Measurements from ENCODE around the gene SRSF7. TPM values are rescaled to one million over a fixed set of nuclear protein-coding genes. Genes with fewer than 3 reads are reported as not detected.

Gene SRSF7
- total RNA-seq, 6 donors from 2014 or later, result 44.2 to 260 (median 121) TPM

DNA sequence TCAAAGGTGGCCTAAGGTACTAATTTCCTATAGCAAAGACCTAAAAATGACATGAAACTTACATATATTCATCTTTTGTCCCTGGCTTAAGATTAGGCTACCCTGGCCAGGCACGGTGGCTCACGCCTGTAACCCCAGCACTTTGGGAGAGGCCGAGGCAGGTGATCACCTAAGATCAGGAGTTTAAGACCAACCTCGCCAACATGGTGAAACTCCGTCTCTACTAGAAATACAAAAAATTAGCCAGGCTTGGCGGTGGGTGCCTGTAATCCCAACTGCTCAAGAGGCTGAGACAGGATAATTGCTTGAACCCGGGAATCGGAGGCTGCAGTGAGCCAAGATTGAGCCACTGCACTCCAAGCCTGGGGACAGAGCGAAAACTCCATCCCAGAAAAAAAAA, 5.9 kb downstream of the SRSF7 start:
- TF ChIP-seq POLR2AphosphoS5 (IDR thresholded peaks at IDR 0.05) (no peak), CTCF (IDR thresholded peaks at IDR 0.05) (no peak), EP300 (IDR thresholded peaks at IDR 0.05) (no peak), POLR2A (IDR thresholded peaks at IDR 0.05) (no peak)
- 84 to 92% methylated on average over 9 of the region's 9 CpGs for WGBS, 2 donors

DNA sequence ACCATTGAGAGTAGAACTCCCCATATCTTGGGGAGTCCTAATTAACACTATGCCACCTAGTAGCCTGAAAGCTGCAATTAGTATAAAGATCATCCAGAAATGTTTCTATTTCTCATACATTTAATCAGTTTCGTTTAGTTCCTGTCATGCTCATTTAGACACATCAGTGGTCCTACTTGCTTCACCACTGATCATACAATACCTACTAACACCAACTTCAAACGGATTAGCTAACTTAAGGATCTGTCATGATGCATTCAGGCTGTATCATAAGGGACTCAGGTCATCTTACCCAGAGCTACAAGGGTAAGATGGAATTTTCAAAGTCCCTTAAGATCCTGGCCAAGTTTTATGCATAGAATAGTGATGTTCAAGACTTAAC, 6.8 kb downstream of the SRSF7 start:
- Histone ChIP-seq H3K36me3 (peaks cover 52 to 88% (median 56%) of the 10 kb centered on the region in 4 donors), H3K9me3 (no peaks in the 10 kb centered on the region), H3K4me3 (no peak overlapping the region), H3K4me1 (peaks cover 28 to 61% (median 44%) of the 10 kb centered on the region in 4 donors), H3K27ac (no peak overlapping the region), H3K27me3 (no peaks in the 10 kb centered on the region)
- ATAC-seq (ENCODE audit: low FRiP score in 2 of 2), result no peak
- no peak for TF ChIP-seq EP300 (IDR thresholded peaks at IDR 0.05)
- TF ChIP-seq POLR2A (IDR thresholded peaks at IDR 0.05), result no peak
- no peak for TF ChIP-seq CTCF (IDR thresholded peaks at IDR 0.05)
- TF ChIP-seq POLR2AphosphoS5 (IDR thresholded peaks at IDR 0.05), result no peak
- WGBS, 2 donors, result 57 to 58% methylated on average over 2 of the region's 2 CpGs
- no peak for DNase-seq

More for the DNA sequence above, 5.9 kb downstream of the SRSF7 start:
- Histone ChIP-seq H3K27me3 (no peaks in the 10 kb centered on the region), H3K4me1 (peaks cover 33 to 66% (median 49%) of the 10 kb centered on the region in 4 donors), H3K36me3 (peaks cover 52 to 86% (median 56%) of the 10 kb centered on the region in 4 donors), H3K27ac (peak overlapping the region in 1 of 4 donors; percentile 27), H3K9me3 (no peaks in the 10 kb centered on the region), H3K4me3 (no peak overlapping the region)
- DNase-seq, result no peak
- ATAC-seq (ENCODE audit: low FRiP score in 2 of 2), result no peak

GRCh38 chr2:38743672-38744398, 7.3 kb downstream of the SRSF7 start:
- no peaks in the 10 kb centered on the region for H3K27me3 ChIP-seq
- no peaks in the 10 kb centered on the region for H3K9me3 ChIP-seq
- no peak for ATAC-seq (ENCODE audit: low FRiP score in 2 of 2)
- no peak for TF ChIP-seq EP300 (IDR thresholded peaks at IDR 0.05)
- TF ChIP-seq POLR2A (IDR thresholded peaks at IDR 0.05), result no peak
- no peak for TF ChIP-seq CTCF (IDR thresholded peaks at IDR 0.05)
- TF ChIP-seq POLR2AphosphoS5 (IDR thresholded peaks at IDR 0.05), result no peak
- no peak overlapping the region for H3K27ac ChIP-seq
- H3K36me3 ChIP-seq, result peaks cover 46 to 83% (median 51%) of the 10 kb centered on the region in 4 donors
- H3K4me1 ChIP-seq, result peaks cover 24 to 56% (median 39%) of the 10 kb centered on the region in 4 donors
- H3K4me3 ChIP-seq, result no peak overlapping the region
- WGBS, 2 donors, result 86 to 92% methylated on average over 3 of the region's 3 CpGs
- DNase-seq, result no peak

DNA sequence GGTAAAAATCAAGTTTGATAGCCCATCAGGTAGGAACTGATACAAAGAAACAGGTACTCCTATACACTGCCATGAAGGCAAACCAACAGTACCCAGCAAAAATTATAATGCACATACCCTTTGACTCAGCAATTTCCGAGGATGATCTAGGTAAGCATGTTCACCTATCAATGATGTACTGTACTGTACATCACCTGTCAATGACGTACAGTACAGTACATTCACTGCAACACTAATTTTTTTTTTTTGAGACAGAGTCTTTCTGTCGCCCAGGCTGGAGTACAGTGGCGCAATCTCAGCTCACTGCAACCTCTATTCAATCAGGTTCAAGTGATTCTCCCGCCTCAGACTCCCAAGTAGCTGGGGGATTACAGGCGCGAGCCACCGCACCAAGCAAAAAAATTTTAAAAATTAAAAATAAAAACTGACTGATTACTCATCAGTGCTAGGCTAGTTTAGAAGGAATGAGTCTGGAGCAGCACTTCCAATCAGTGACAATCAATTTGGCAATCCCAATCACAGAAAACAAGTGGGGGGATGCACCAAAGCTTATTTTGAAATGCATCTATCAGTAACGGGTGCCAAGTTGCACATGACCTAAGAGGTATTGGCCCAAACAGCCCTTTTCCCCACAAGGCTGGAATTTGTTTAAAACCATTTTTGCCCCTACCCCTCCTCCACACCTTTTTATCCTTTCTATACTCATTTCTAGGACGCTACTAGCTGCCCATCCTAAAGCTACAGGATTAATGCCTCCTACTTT, 8.2 kb downstream of the SRSF7 start:
- DNase-seq, result no peak
- ATAC-seq (ENCODE audit: low FRiP score in 2 of 2), result no peak
- peaks cover 18 to 50% (median 32%) of the 10 kb centered on the region in 4 donors for H3K4me1 ChIP-seq
- no peaks in the 10 kb centered on the region for H3K9me3 ChIP-seq
- 83 to 86% methylated on average over 10 of the region's 10 CpGs for WGBS, 2 donors
- peaks cover 37 to 78% (median 44%) of the 10 kb centered on the region in 4 donors for H3K36me3 ChIP-seq
- no peaks in the 10 kb centered on the region for H3K27me3 ChIP-seq
- H3K4me3 ChIP-seq, result no peak overlapping the region
- TF ChIP-seq POLR2A (IDR thresholded peaks at IDR 0.05), result no peak
- no peak for TF ChIP-seq CTCF (IDR thresholded peaks at IDR 0.05)
- no peak for TF ChIP-seq POLR2AphosphoS5 (IDR thresholded peaks at IDR 0.05)
- TF ChIP-seq EP300 (IDR thresholded peaks at IDR 0.05), result no peak
- H3K27ac ChIP-seq, result no peak overlapping the region

Data from upper lobe of left lung (tissue), 6 donors.